HG03025 (cell line): ENCODE data around the gene MPC1.
A peak's percentile ranks its signal among the peaks of the same experiment; 100 is the strongest.

Experiments
- ATAC-seq: cut with Tn5 transposase; IDR thresholded peaks from one replicate; pipeline ENCODE4 v1.9.1; 2021; ENCODE audit warnings: mild to moderate bottlenecking, moderate library complexity; ENCODE audit not compliant: unreplicated experiment, low FRiP score

The MPC1 gene

GRCh38 chr6:166382933-166383801, at the start of gene MPC1:
Gene MPC1 (minus strand): TSS chr6:166382940. CDS start chr6:166382876, 64 bp downstream.
- peak; percentile 87 for ATAC-seq

- no peak for ATAC-seq
Observed at GRCh38 chr6:166430269-166430668, 47.5 kb upstream of the MPC1 start.

- ATAC-seq: no peak
Observed at GRCh38 chr6:166424431-166424830, 41.7 kb upstream of the MPC1 start.

GRCh38 chr6:166423781-166424180, 41.0 kb upstream of the MPC1 start:
- ATAC-seq: no peak

- ATAC-seq: no peak
Observed at GRCh38 chr6:166423051-166423745, 40.5 kb upstream of the MPC1 start.

- no peak for ATAC-seq
Observed at GRCh38 chr6:166422201-166422940, 39.6 kb upstream of the MPC1 start.

- no peak for ATAC-seq
Observed at GRCh38 chr6:166420351-166420750, 37.6 kb upstream of the MPC1 start.

- peak; percentile 13 for ATAC-seq
Observed at GRCh38 chr6:166419717-166420116, 37.0 kb upstream of the MPC1 start.

- ATAC-seq: peak; percentile 89
Observed at GRCh38 chr6:166419286-166419685, 36.5 kb upstream of the MPC1 start.

- no peak for ATAC-seq
Observed at GRCh38 chr6:166418691-166419143, 36.0 kb upstream of the MPC1 start.

- ATAC-seq: no peak
Observed at GRCh38 chr6:166417285-166417691, 34.5 kb upstream of the MPC1 start.

- no peak for ATAC-seq
Observed at GRCh38 chr6:166415833-166416347, 33.1 kb upstream of the MPC1 start.

- ATAC-seq: no peak
Observed at GRCh38 chr6:166415306-166415705, 32.6 kb upstream of the MPC1 start.

GRCh38 chr6:166413491-166413951, 30.8 kb upstream of the MPC1 start:
- ATAC-seq: no peak

- no peak for ATAC-seq
Observed at GRCh38 chr6:166412911-166413384, 30.2 kb upstream of the MPC1 start.

GRCh38 chr6:166412156-166412910, 29.6 kb upstream of the MPC1 start:
- ATAC-seq: no peak

GRCh38 chr6:166411721-166412151, 29.0 kb upstream of the MPC1 start:
- ATAC-seq: no peak

- ATAC-seq: no peak
Observed at GRCh38 chr6:166411271-166411670, 28.5 kb upstream of the MPC1 start.

- no peak for ATAC-seq
Observed at GRCh38 chr6:166410426-166410935, 27.7 kb upstream of the MPC1 start.
